GM18870 (cell line): ENCODE measurements around the gene TMCC1.

Experiments used
- ATAC-seq: cut with Tn5 transposase; IDR thresholded peaks from one replicate; pipeline ENCODE4 v1.9.1; 2021; ENCODE audit warnings: moderate library complexity; ENCODE audit not compliant: unreplicated experiment

TMCC1 gene

GRCh38 chr3:129626744-129627349 is 266.7 kb downstream of the TMCC1 start:
- peak; percentile 58 for ATAC-seq

GRCh38 chr3:129625072-129625874 is 268.2 kb downstream of the TMCC1 start:
- no peak for ATAC-seq

GRCh38 chr3:129624347-129625071 is 269.0 kb downstream of the TMCC1 start:
- no peak for ATAC-seq

GRCh38 chr3:129623447-129624118 is 269.9 kb downstream of the TMCC1 start:
- no peak for ATAC-seq

- ATAC-seq, result no peak
Measured at GRCh38 chr3:129622933-129623332, 270.6 kb downstream of the TMCC1 start.

GRCh38 chr3:129622226-129622874 is 271.2 kb downstream of the TMCC1 start:
- no peak for ATAC-seq

GRCh38 chr3:129621626-129622225 is 271.8 kb downstream of the TMCC1 start:
- ATAC-seq, result no peak

GRCh38 chr3:129620828-129621559 is 272.5 kb downstream of the TMCC1 start:
- no peak for ATAC-seq

GRCh38 chr3:129619726-129620162 is 273.8 kb downstream of the TMCC1 start:
- no peak for ATAC-seq

- ATAC-seq, result no peak
Measured at GRCh38 chr3:129618901-129619671, 274.4 kb downstream of the TMCC1 start.

- no peak for ATAC-seq
Measured at GRCh38 chr3:129618186-129618820, 275.2 kb downstream of the TMCC1 start.

- no peak for ATAC-seq
Measured at GRCh38 chr3:129617381-129618185, 275.9 kb downstream of the TMCC1 start.

- peak; percentile 47 for ATAC-seq
Measured at GRCh38 chr3:129616713-129617112, 276.8 kb downstream of the TMCC1 start.

GRCh38 chr3:129616291-129616690 is 277.2 kb downstream of the TMCC1 start:
- ATAC-seq, result no peak

GRCh38 chr3:129615751-129616281 is 277.7 kb downstream of the TMCC1 start:
- no peak for ATAC-seq

GRCh38 chr3:129614927-129615363 is 278.6 kb downstream of the TMCC1 start:
- no peak for ATAC-seq

- ATAC-seq, result no peak
Measured at GRCh38 chr3:129614435-129614834, 279.1 kb downstream of the TMCC1 start.
